Measurements from ENCODE around the gene MPIG6B.
A peak's percentile ranks its signal among the peaks of the same experiment; 100 is the strongest.

The MPIG6B gene

DNA sequence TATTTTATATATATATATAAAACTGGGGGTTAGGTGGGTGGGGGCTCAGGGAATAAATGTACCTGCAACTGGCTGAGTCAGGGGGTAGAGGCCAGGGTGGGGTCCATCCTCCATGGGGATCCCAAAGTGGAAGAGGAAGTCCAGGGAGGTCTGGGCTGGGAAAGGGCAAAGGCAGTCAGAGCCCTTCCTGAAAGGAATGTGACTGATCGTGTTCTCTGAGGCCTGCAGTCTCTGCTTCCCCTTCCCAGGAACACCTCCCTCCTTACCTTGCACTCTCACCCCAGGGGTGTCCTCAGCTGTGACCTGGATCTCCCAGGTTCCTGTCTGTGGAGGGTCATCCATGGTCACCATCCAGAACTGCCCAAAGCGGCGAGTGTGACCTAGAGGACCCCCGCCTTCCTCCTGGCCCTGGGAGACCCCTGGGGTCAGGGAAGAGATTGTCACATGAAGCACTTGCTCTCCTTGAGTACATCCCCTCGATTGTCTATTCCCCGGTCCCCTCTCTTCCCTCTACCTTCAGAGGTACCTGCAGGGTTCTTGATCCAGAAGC is 44.0 kb downstream of the MPIG6B start:
- no peak for DNase-seq (ENCODE audit: low read depth)
- H3K4me3 ChIP-seq (ENCODE audit: control insufficient read depth, low read depth, low read length): no peak overlapping the region
- no peak for TF ChIP-seq CTCF (IDR thresholded peaks at IDR 0.05; ENCODE audit: control insufficient read depth, insufficient read depth, low read depth, low read length, missing control alignments)

DNA sequence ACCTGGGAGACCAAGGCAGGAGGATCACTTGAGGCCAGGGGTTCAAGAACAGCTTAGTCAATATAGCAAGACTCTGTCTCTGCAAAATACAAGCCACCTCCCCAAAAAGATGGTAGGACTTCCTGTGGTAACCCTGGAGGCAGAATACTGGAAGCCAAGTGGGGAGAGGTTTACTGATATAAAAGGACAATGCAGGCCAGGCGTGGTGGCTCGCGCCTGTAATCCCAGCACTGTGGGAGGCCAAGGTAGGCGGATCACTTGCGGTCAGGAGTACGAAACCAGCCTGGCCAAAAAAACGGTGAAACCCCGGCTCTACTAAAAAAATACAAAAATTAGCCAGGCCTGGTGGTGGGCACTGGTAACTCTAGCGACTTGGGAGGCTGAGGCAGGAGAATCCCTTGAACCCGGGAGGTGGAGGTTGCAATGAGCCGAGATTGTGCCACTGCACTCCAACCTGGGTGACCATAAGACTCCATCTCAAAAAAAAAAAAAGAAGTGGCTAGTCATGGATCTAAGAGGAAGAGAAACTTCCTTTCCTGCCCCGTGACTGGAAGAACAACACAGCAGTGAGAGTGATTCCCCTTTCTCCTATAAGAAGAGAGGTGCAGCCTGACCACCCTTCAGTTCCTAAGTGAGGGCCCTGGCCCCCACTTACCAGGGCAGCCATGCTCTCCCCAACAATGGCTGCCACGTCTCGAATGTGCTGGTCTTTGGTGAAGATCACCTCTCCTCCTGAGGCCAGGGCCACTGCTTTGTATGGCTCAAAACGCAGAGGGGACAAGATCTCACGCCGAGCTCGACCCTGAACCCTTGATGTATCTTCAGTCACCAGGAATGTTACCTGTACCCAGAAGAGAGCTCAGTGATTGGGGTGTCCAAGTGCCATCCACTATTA is 45.4 kb downstream of the MPIG6B start:
- TF ChIP-seq CTCF (IDR thresholded peaks at IDR 0.05; ENCODE audit: control insufficient read depth, insufficient read depth, low read depth, low read length, missing control alignments): no peak
- H3K4me3 ChIP-seq (ENCODE audit: control insufficient read depth, low read depth, low read length): no peak overlapping the region
- DNase-seq (ENCODE audit: low read depth): no peak

DNA sequence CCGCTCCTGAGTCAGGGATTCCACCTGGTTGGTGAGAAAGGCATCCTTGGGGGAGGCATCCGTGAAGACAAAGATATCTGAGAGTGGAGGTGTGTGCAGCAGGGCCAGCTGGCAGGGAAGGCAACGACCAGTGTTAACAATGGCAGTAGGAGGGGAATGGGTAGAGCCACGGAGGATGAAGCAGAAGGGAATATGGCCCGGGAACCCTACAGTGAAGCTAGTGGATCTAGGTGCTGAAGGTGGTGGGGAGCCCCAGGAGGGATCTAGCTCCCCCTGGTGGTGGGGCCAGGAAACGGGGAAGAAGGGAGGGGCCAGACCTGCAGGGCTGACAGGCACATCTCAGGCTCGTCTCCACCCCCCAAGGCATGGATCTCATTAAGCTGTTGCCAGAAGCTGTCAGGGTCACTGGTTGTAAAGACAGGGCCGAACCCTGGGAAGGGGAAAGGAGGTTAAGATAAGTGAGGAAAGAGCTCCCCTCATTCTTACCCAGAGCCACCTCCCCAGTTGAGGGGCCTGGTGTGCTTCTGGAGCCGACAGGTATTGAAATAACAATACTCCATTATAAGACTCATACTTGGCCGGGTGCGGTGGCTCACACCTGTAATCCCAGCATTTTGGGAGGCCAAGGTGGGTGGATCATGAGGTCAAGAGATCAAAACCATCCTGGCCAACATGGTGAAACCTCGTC is 46.7 kb downstream of the MPIG6B start:
- no peak for DNase-seq (ENCODE audit: low read depth)
- H3K4me3 ChIP-seq (ENCODE audit: control insufficient read depth, low read depth, low read length): no peak overlapping the region
- peak; percentile 86 for TF ChIP-seq CTCF (IDR thresholded peaks at IDR 0.05; ENCODE audit: control insufficient read depth, insufficient read depth, low read depth, low read length, missing control alignments)

DNA sequence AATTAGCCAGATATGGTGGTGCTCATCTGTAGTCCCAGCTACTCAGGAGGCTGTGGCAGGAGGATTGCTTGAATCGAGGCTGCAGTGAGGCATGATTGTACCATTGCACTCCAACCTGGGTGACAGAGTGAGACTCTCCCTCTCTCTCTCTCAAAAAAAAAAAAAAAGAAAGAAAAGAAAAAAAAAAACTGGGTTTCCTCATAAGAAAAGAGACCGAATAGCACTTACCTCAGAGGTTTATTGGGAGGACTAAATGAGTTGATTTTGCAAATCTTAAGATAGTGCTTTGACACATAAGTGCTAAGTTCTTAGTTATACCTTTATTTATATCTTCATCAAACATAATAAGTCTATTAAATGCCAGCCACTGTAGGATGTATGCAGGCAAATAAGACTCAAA is 47.7 kb downstream of the MPIG6B start:
- DNase-seq (ENCODE audit: low read depth): no peak
- TF ChIP-seq CTCF (IDR thresholded peaks at IDR 0.05; ENCODE audit: control insufficient read depth, insufficient read depth, low read depth, low read length, missing control alignments): no peak
- H3K4me3 ChIP-seq (ENCODE audit: control insufficient read depth, low read depth, low read length): no peak overlapping the region

DNA sequence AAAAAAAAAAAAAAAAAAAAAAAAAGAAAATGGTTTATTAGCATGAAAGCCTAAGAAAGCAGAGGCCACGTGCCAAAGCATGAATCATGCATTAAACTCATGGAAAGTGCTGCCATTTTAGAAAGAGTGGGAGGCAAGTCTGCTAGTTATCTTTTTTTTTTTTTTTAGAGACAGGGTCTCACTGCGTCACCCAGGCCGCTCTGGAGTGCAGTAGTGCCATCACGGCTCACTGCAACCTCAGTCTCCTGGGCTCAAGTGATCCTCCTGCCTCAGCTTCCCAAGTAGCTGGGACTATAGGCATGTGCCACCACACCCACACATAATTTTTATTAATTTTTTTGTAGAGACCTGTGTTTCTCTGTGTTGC is 48.8 kb downstream of the MPIG6B start:
- no peak overlapping the region for H3K4me3 ChIP-seq (ENCODE audit: control insufficient read depth, low read depth, low read length)
- TF ChIP-seq CTCF (IDR thresholded peaks at IDR 0.05; ENCODE audit: control insufficient read depth, insufficient read depth, low read depth, low read length, missing control alignments): no peak
- DNase-seq (ENCODE audit: low read depth): no peak

DNA sequence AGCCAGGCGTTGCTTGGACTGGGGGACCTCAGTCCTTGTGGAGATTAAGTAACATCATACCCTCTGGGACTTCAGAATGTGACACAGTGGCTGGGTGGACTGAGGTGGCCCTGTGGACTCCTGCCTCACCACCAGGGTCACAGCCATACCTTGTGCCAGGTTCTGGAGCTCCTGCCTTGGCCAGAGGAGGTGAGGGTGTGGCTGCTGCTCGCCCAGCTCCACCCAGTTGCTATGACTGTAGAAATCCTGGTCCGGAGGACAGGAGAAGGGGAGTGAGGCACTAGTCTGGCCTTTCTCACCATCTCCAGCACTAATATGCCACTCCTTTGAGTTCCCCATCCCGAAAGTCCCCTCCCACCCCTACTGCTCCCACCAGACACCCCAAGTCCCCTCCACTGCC is 52.0 kb downstream of the MPIG6B start:
- H3K4me3 ChIP-seq (ENCODE audit: control insufficient read depth, low read depth, low read length): no peak overlapping the region
- no peak for TF ChIP-seq CTCF (IDR thresholded peaks at IDR 0.05; ENCODE audit: control insufficient read depth, insufficient read depth, low read depth, low read length, missing control alignments)
- DNase-seq (ENCODE audit: low read depth): no peak
